Mucosa of descending colon (tissue), 3 donors: ENCODE data around the gene GMPPA. TPM values are rescaled to one million over a fixed set of nuclear protein-coding genes. Genes with fewer than 3 reads are reported as not detected.

Experiments used
- ATAC-seq: fragments of 200-7000 bp; cut with Tn5 transposase; one replicate; pipeline ENCODE4 v1.9.1; 2020; ENCODE audit warnings: mild to moderate bottlenecking, moderate library complexity
- DNase-seq, 3 donors: peaks; one replicate each; pipeline ENCODE4 v3.0.0-alpha.2; 2020
- H3K36me3 ChIP-seq: fragments of 200-600 bp; one replicate; pipeline ENCODE4 v1.8.0; 2021; ENCODE audit warnings: low read depth, mild to moderate bottlenecking
- H3K4me1 ChIP-seq: fragments of 200-600 bp; one replicate; pipeline ENCODE4 v1.8.0; 2021; ENCODE audit warnings: low read depth, mild to moderate bottlenecking
- H3K4me3 ChIP-seq: fragments of 200-600 bp; one replicate; pipeline ENCODE4 v1.8.0; 2021; ENCODE audit warnings: mild to moderate bottlenecking
- H3K9me3 ChIP-seq: fragments of 200-600 bp; one replicate; pipeline ENCODE4 v1.8.0; 2021; ENCODE audit warnings: mild to moderate bottlenecking
- intact Hi-C, 2 donors: fragments of 100-400 bp; cut with DNase I in 1 of 2; cut with micrococcal nuclease in 1 of 2; formaldehyde crosslinking; loops; one replicate each; pipeline versions ENCODE4 v1.11.0 to v1.11.1; 2022; cut with DNase I, micrococcal nuclease
- total RNA-seq, 3 donors: library from RNA; stranded (reverse); fragmentation: NEBNext Ultra II Directional in 2 of 3; extraction: Animal tissue kit (Norgen Biotek cat#: 25700) in 2 of 3; gene quantifications; one replicate each; pipeline versions ENCODE4 v1.2.1 to v1.2.4, GENCODE V29; 2021 to 2023
- TF ChIP-seq, protein P1 (sequence below): fragments of 200-600 bp; IDR thresholded peaks from one replicate; pipeline ENCODE4 v1.8.0; 2022; ENCODE audit warnings: antibody characterized with exemption, mild to moderate bottlenecking
- donor health status: DM: no; HTN: no; CAD: no; lungs with moderate emphysema.
- donor health status: DM: no; HTN: no; CAD: no.
- donor health status: DM: no; HTN: yes; CAD: no.

Gene GMPPA
- total RNA-seq, 3 donors from 2014 or later, result 33.6 to 52.6 (median 43.6) TPM

DNA sequence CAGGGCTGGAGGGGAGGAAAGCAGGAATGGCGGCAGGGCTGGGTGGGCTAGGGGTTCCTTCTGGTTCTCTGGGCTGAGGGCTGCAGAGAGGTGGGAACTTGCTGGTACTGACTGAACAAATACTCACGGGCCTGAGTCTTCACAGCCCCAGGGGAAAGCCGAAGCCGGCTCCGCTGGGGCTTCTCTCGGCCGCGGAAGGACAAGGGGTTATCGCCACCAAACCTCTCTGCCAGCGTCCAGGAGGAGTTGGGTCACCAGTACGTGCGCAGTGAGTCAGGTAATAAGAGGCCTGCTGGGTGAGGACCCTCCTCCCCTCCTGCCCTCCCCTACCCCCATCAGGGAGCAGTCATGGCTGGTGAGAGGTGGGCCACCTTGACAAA lies 13.5 kb upstream of the GMPPA start:
- ATAC-seq (no peak), DNase-seq (no peak)

GRCh38 chr2:219486380-219486959 lies 12.2 kb upstream of the GMPPA start:
- intact Hi-C loops, result no loop called here
- peaks cover 11% of the 10 kb centered on the region for H3K4me1 ChIP-seq
- no peak overlapping the region for H3K4me3 ChIP-seq
- H3K9me3 ChIP-seq, result no peaks in the 10 kb centered on the region
- DNase-seq (no peak), ATAC-seq (no peak)
- H3K36me3 ChIP-seq, result no peaks in the 10 kb centered on the region
- TF ChIP-seq, protein P1, sequence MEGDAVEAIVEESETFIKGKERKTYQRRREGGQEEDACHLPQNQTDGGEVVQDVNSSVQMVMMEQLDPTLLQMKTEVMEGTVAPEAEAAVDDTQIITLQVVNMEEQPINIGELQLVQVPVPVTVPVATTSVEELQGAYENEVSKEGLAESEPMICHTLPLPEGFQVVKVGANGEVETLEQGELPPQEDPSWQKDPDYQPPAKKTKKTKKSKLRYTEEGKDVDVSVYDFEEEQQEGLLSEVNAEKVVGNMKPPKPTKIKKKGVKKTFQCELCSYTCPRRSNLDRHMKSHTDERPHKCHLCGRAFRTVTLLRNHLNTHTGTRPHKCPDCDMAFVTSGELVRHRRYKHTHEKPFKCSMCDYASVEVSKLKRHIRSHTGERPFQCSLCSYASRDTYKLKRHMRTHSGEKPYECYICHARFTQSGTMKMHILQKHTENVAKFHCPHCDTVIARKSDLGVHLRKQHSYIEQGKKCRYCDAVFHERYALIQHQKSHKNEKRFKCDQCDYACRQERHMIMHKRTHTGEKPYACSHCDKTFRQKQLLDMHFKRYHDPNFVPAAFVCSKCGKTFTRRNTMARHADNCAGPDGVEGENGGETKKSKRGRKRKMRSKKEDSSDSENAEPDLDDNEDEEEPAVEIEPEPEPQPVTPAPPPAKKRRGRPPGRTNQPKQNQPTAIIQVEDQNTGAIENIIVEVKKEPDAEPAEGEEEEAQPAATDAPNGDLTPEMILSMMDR, result no peak

More for the DNA sequence above, 13.5 kb upstream of the GMPPA start:
- H3K4me1 ChIP-seq, result peaks cover 11% of the 10 kb centered on the region
- TF ChIP-seq, protein P1, result no peak
- no peaks in the 10 kb centered on the region for H3K36me3 ChIP-seq
- H3K4me3 ChIP-seq, result no peak overlapping the region
- intact Hi-C loops, result no loop called here
- H3K9me3 ChIP-seq, result no peaks in the 10 kb centered on the region

GRCh38 chr2:219488149-219488843 lies 10.4 kb upstream of the GMPPA start:
- ATAC-seq (no peak), DNase-seq (no peak)
- intact Hi-C loops, result no loop called here
- TF ChIP-seq, protein P1, result no peak
- Histone ChIP-seq H3K36me3 (no peaks in the 10 kb centered on the region), H3K4me3 (no peak overlapping the region), H3K9me3 (no peaks in the 10 kb centered on the region), H3K4me1 (peaks cover 11% of the 10 kb centered on the region)

- TF ChIP-seq, protein P1, result no peak
- H3K36me3 ChIP-seq, result no peaks in the 10 kb centered on the region
- intact Hi-C loops, result no loop called here
- DNase-seq, result no peak
- no peak for ATAC-seq
- no peak overlapping the region for H3K4me3 ChIP-seq
- H3K9me3 ChIP-seq, result no peaks in the 10 kb centered on the region
- H3K4me1 ChIP-seq, result peaks cover 8% of the 10 kb centered on the region
Observed at GRCh38 chr2:219488844-219489194, 9.9 kb upstream of the GMPPA start.

DNA sequence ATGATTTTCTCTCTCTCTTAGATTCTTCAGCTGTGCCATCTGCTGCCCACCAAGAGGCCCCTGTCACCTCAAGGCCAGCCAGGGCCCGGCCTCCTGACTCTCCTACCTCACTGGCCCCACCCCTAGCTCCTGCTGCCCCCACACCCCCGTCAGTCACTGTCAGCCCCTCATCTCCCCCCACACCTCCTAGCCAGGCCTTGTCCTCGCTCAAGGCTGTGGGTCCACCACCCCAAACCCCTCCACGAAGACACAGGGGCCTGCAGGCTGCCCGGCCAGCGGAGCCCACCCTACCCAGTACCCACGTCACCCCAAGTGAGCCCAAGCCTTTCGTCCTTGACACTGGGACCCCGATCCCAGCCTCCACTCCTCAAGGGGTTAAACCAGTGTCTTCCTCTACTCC lies 9.4 kb upstream of the GMPPA start:
- peaks cover 6% of the 10 kb centered on the region for H3K4me1 ChIP-seq
- H3K36me3 ChIP-seq, result no peaks in the 10 kb centered on the region
- TF ChIP-seq, protein P1, result no peak
- DNase-seq (no peak), ATAC-seq (no peak)
- no peaks in the 10 kb centered on the region for H3K9me3 ChIP-seq
- H3K4me3 ChIP-seq, result no peak overlapping the region
- intact Hi-C loops, result no loop called here
